Transverse colon (tissue), 4 donors: ENCODE measurements around the gene APOL1. TPM values are rescaled to one million over a fixed set of nuclear protein-coding genes. Genes with fewer than 3 reads are reported as not detected.

Source experiments
- DNase-seq: peaks from one replicate; pipeline ENCODE4 v3.0.0-alpha.2; 2019
- H3K27ac ChIP-seq, 4 donors: fragments of 200-600 bp; sonication (generic); 2 replicates each; pipeline ENCODE4 v1.5.1; 2016 to 2018; ENCODE audit warnings: inconsistent platforms in 4 of 4
- H3K27me3 ChIP-seq: fragments of 200-600 bp; sonication (generic); 2 replicates; pipeline ENCODE4 v1.5.1; 2017; ENCODE audit warnings: inconsistent platforms
- H3K36me3 ChIP-seq, 4 donors: fragments of 200-600 bp; sonication (generic); 2 replicates each; pipeline ENCODE4 v1.5.1; 2017 to 2019; ENCODE audit warnings: inconsistent platforms in 4 of 4
- H3K4me1 ChIP-seq, 4 donors: fragments of 200-600 bp; sonication (generic); 2 replicates each; pipeline ENCODE4 v1.5.1; 2017 to 2020; ENCODE audit warnings: inconsistent platforms in 4 of 4
- H3K4me3 ChIP-seq, 4 donors: fragments of 200-600 bp; sonication (generic); 1 replicate in 1 of 4; 2 replicates in 3 of 4; pipeline versions ENCODE4 v1.5.1 to v1.6.1; 2017 to 2019; ENCODE audit warnings: inconsistent platforms in 4 of 4
- H3K9me3 ChIP-seq, 2 donors: fragments of 200-600 bp; sonication (generic); 2 replicates each; pipeline ENCODE4 v1.5.1; 2017 to 2019; ENCODE audit warnings: inconsistent platforms in 2 of 2
- CTCF ChIP-seq, 5 experiments: fragments of 200-600 bp in 3 of 5; fragments of 450-650 bp in 2 of 5; sonication (generic) in 3 of 5; IDR thresholded peaks; 1 replicate in 2 of 5; 2 replicates in 3 of 5; pipeline ENCODE4 v1.5.1; 2016 to 2017; ENCODE audit warnings: antibody characterized with exemption in 5 of 5, inconsistent platforms in 3 of 5, mild to moderate bottlenecking in 2 of 5, moderate library complexity in 1 of 5
- EP300 ChIP-seq: sonication (generic); formaldehyde crosslinking; IDR thresholded peaks from one replicate; pipeline ENCODE4 v1.6.1; 2017; ENCODE audit warnings: antibody characterized with exemption, low read depth
- POLR2A ChIP-seq: fragments of 450-650 bp; IDR thresholded peaks from one replicate; pipeline ENCODE4 v1.6.1; 2016; ENCODE audit warnings: antibody characterized with exemption, mild to moderate bottlenecking, moderate library complexity
- POLR2AphosphoS5 ChIP-seq, 3 donors: sonication (generic); formaldehyde crosslinking; IDR thresholded peaks; one replicate each; pipeline ENCODE4 v1.6.1; 2016; ENCODE audit warnings: antibody characterized with exemption in 3 of 3
- WGBS, 2 donors: methylation state at CpG; one replicate each; pipeline ENCODE4 v1.1.5; 2018; ENCODE audit warnings: low coverage in 1 of 2; 5-methylcytosine and 5-hydroxymethylcytosine counted together
- in situ Hi-C, 4 donors: fragments of 200-750 bp; cut with MboI; loops; one replicate each; pipeline versions ENCODE4 v1.15.0 to v1.15.1; 2017; ENCODE audit warnings: low sequenced_read_pairs in 3 of 4, low pct_ligation_motif_present in 1 of 4, low pct_unique_long_range_greater_than_20kb in 1 of 4
- intact Hi-C: fragments of 100-400 bp; cut with DNase I; formaldehyde crosslinking; loops from one replicate; pipeline ENCODE4 v1.15.1; 2023; ENCODE audit warnings: low total_unique reads
- total RNA-seq, 4 donors: library from RNA; depleted of rRNA; stranded (reverse); fragments of >200 nt; gene quantifications; one replicate each; pipeline ENCODE4 v1.1.0, GENCODE V29; 2016

Gene APOL1
- total RNA-seq, 4 donors from 2014 or later, result 2.2 to 19.5 (median 14.7) TPM

GRCh38 chr22:36232715-36233401, 20.1 kb upstream of the APOL1 start:
- in situ Hi-C loops (no loop called here), intact Hi-C loops (no loop called here)
- no peak for DNase-seq
- Histone ChIP-seq H3K27me3 (no peaks in the 10 kb centered on the region), H3K4me3 (no peak overlapping the region), H3K27ac (no peak overlapping the region), H3K36me3 (peaks cover 0 to 21% (median 7%) of the 10 kb centered on the region in 4 donors), H3K9me3 (no peaks in the 10 kb centered on the region), H3K4me1 (peaks cover 12 to 29% (median 19%) of the 10 kb centered on the region in 4 donors)
- WGBS, 2 donors, result 68 to 90% methylated on average over 2 to 13 of the region's 13 CpGs
- TF ChIP-seq POLR2AphosphoS5 (IDR thresholded peaks at IDR 0.05) (no peak), POLR2A (no peak), EP300 (no peak), CTCF (IDR thresholded peaks at IDR 0.05) (no peak)

- no peak overlapping the region for H3K4me3 ChIP-seq
- peaks cover 14 to 38% (median 26%) of the 10 kb centered on the region in 4 donors for H3K4me1 ChIP-seq
- H3K9me3 ChIP-seq, result no peaks in the 10 kb centered on the region
- WGBS, 2 donors, result 89 to 97% methylated on average over 5 to 7 of the region's 7 CpGs
- TF ChIP-seq CTCF (IDR thresholded peaks at IDR 0.05), result no peak
- no peak for TF ChIP-seq POLR2AphosphoS5 (IDR thresholded peaks at IDR 0.05)
- no peak for TF ChIP-seq EP300
- no peak for TF ChIP-seq POLR2A
- H3K27me3 ChIP-seq, result no peaks in the 10 kb centered on the region
- no peak for DNase-seq
- H3K36me3 ChIP-seq, result peaks cover 0 to 19% (median 7%) of the 10 kb centered on the region in 4 donors
- no peak overlapping the region for H3K27ac ChIP-seq
- in situ Hi-C loops, result no loop called here
- intact Hi-C loops, result no loop called here
Measured at GRCh38 chr22:36233796-36234195, 19.1 kb upstream of the APOL1 start.

- Histone ChIP-seq H3K4me3 (no peak overlapping the region), H3K36me3 (peaks cover 0 to 19% (median 7%) of the 10 kb centered on the region in 4 donors), H3K27ac (no peak overlapping the region), H3K4me1 (peaks cover 14 to 40% (median 27%) of the 10 kb centered on the region in 4 donors), H3K9me3 (no peaks in the 10 kb centered on the region), H3K27me3 (no peaks in the 10 kb centered on the region)
- TF ChIP-seq POLR2A (no peak), EP300 (no peak), POLR2AphosphoS5 (IDR thresholded peaks at IDR 0.05) (no peak), CTCF (IDR thresholded peaks at IDR 0.05) (no peak)
- intact Hi-C loops, result no loop called here
- WGBS, 2 donors, result 77% methylated on average over 2 of the region's 2 CpGs; no CpG with 5 or more reads in 1 of the 2 donors
- in situ Hi-C loops, result no loop called here
- DNase-seq, result no peak
Measured at GRCh38 chr22:36234213-36234612, 18.7 kb upstream of the APOL1 start.

GRCh38 chr22:36234919-36235318, 18.0 kb upstream of the APOL1 start:
- Histone ChIP-seq H3K9me3 (no peaks in the 10 kb centered on the region), H3K4me3 (no peak overlapping the region), H3K36me3 (peaks cover 0 to 19% (median 7%) of the 10 kb centered on the region in 4 donors), H3K27me3 (no peaks in the 10 kb centered on the region), H3K27ac (no peak overlapping the region), H3K4me1 (peaks cover 14 to 44% (median 31%) of the 10 kb centered on the region in 4 donors)
- intact Hi-C loops (no loop called here), in situ Hi-C loops (no loop called here)
- DNase-seq, result no peak
- TF ChIP-seq EP300 (no peak), POLR2AphosphoS5 (IDR thresholded peaks at IDR 0.05) (no peak), POLR2A (no peak), CTCF (IDR thresholded peaks at IDR 0.05) (no peak)
- WGBS, 2 donors, result 64 to 100% methylated on average over 1 to 2 of the region's 2 CpGs
